ENCODE data around the gene HIGD1A. TPM values are rescaled to one million over a fixed set of nuclear protein-coding genes. Genes with fewer than 3 reads are reported as not detected.

The HIGD1A gene
- total and polyA plus RNA-seq, 7 experiments from 2014 or later: 15.3 to 79.6 (median 23.8) TPM

DNA sequence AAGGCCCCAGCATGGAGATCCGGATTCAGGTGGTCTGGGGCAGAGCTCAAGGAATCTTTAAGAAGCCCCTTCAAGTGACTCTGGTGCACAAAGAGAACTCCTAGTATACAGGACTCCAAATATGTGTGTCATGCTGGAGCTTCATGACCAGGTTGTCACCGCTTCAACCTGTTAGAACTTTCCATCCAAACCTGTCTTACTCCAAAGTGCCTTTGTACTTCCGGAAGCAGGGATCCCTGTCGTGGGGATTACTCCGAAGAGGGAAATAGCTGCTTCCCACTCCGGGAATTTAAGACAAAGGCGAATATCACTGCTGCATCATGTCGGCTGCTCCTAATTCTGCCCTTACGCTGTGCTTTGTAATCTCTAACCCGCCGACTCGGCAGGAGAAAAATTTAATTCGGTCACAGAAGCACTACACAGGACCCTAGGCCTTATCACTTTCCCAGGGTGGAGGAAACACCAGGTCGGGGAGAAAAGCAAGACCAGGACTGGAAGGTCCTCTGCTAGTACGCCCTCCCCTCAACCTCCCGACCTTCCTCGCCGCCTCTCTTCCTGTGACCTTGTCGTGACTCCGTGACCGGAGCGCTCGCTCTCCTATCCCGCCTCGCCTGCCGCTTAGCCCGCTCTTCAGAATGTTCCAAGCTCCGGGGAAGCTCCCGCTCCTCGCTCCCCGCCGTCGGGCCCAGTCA, 730 bp downstream of the HIGD1A start:
- peak in 7 of 9 donors; percentile 0 to 24 (median 21) for DNase-seq
- Mint-ChIP-seq H3K36me3 (peaks cover 0 to 15% (median 0%) of the 10 kb centered on the region in 5 donors), H3K9me3 (peaks cover 0 to 2% (median 0%) of the 10 kb centered on the region in 11 donors), H3K4me3 (peak overlapping the region; percentile 93 to 99 (median 98)), H3K27ac (peak overlapping the region; percentile 84 to 97 (median 94)), H3K27me3 (peaks cover 0 to 33% (median 4%) of the 10 kb centered on the region in 5 donors), H3K4me1 (peaks cover 33 to 60% (median 45%) of the 10 kb centered on the region in 7 donors)
- Histone ChIP-seq H3K27me3 (ENCODE audit: control insufficient read depth in 2 of 2, insufficient read depth in 2 of 2, low read length in 2 of 2) (no peaks in the 10 kb centered on the region), H3K27ac (ENCODE audit: low read depth, low read length) (peak overlapping the region; percentile 88), H3K4me3 (ENCODE audit: low read length) (peak overlapping the region; percentile 91), H3K9me3 (ENCODE audit: control insufficient read depth in 2 of 3, low read length in 3 of 3) (no peaks in the 10 kb centered on the region), H3K36me3 (ENCODE audit: control insufficient read depth in 2 of 3, insufficient read depth in 3 of 3, low read length in 3 of 3) (peaks cover 0 to 6% (median 0%) of the 10 kb centered on the region in 3 experiments), H3K4me1 (ENCODE audit: control insufficient read depth in 2 of 2, insufficient read depth in 2 of 2, low read length in 2 of 2) (peaks cover 9 to 16% of the 10 kb centered on the region in 2 donors)
- ChIA-PET POLR2A (interaction anchor here (0.9 to 1.2 kb wide), 3 partner anchors 10 to 225 kb away, joined by 3 to 5 read pairs (median 3); no protein-coding TSS in a partner anchor), CTCF (interaction anchor here (0.6 to 1.5 kb wide), 2 partner anchors 23 to 28 kb away, joined by 3 read pairs; no protein-coding TSS in a partner anchor)
- peak; percentile 16 for ATAC-seq
- intact Hi-C loops (cut with micrococcal nuclease): loop anchor here (1.0 to 10.0 kb wide), 12 partner anchors 15 to 887 kb away; partner anchors contain the start of genes ANO10 (in 2 of the 2), CCDC13 (in 2 of the 2), ABHD5 (in 1 of the 2) and SEC22C (in 1 of the 2)

- Mint-ChIP-seq H3K4me3 (peak overlapping the region; percentile 93 to 99 (median 98)), H3K9me3 (peaks cover 0 to 2% (median 0%) of the 10 kb centered on the region in 11 donors), H3K4me1 (peaks cover 33 to 60% (median 45%) of the 10 kb centered on the region in 7 donors), H3K36me3 (peaks cover 0 to 15% (median 0%) of the 10 kb centered on the region in 5 donors), H3K27me3 (peaks cover 0 to 31% (median 4%) of the 10 kb centered on the region in 5 donors), H3K27ac (peak overlapping the region in 6 of 9 donors; percentile 3 to 96 (median 89))
- intact Hi-C loops (cut with micrococcal nuclease): loop anchor here (2.0 to 10.0 kb wide), 6 partner anchors 14 to 819 kb away; partner anchors contain the start of genes ANO10 (in 2 of the 2), SEC22C (in 1 of the 2), SNRK (in 1 of the 2) and SS18L2 (in 1 of the 2)
- Histone ChIP-seq H3K27me3 (ENCODE audit: control insufficient read depth in 2 of 2, insufficient read depth in 2 of 2, low read length in 2 of 2) (no peaks in the 10 kb centered on the region), H3K4me1 (ENCODE audit: control insufficient read depth in 2 of 2, insufficient read depth in 2 of 2, low read length in 2 of 2) (peaks cover 9 to 16% of the 10 kb centered on the region in 2 donors), H3K9me3 (ENCODE audit: control insufficient read depth in 2 of 3, low read length in 3 of 3) (no peaks in the 10 kb centered on the region), H3K36me3 (ENCODE audit: control insufficient read depth in 2 of 3, insufficient read depth in 3 of 3, low read length in 3 of 3) (peaks cover 0 to 6% (median 0%) of the 10 kb centered on the region in 3 experiments), H3K27ac (ENCODE audit: low read depth, low read length) (peak overlapping the region; percentile 88), H3K4me3 (ENCODE audit: low read length) (peak overlapping the region; percentile 91)
- POLR2A ChIA-PET: interaction anchor here (0.9 kb wide), 1 partner anchor 9 kb away, joined by 3 read pairs; no protein-coding TSS in a partner anchor
- ATAC-seq: no peak
- DNase-seq: no peak
- CTCF ChIA-PET: interaction anchor here (1.5 kb wide), 1 partner anchor 28 kb away, joined by 3 read pairs; no protein-coding TSS in a partner anchor
These were observed 1.3 kb downstream of the HIGD1A start for GRCh38 chr3:42802876-42803413.

DNA sequence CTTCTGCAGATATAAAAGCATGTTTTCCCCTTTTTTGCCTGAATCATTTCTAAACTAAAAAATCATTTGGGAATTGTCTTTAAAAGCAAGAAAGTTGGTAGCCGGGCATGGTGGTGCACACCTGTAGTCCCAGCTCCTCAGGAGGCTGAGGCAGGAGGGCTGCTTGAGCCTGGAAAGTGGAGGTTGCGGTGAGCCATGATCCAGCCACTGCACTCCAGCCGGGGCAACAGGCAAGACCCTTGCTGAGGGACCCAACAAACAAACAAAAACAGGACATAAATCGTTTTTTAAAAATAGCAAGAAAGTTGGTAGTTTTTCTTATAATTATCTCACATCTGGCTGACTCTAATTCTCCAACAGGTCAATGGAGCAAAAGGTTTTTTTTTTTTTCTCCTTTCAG, 2.5 kb downstream of the HIGD1A start:
- peaks cover 33 to 60% (median 45%) of the 10 kb centered on the region in 7 donors for H3K4me1 Mint-ChIP-seq
- Histone ChIP-seq H3K27me3 (ENCODE audit: control insufficient read depth in 2 of 2, insufficient read depth in 2 of 2, low read length in 2 of 2) (no peaks in the 10 kb centered on the region), H3K27ac (ENCODE audit: low read depth, low read length) (no peak overlapping the region), H3K4me1 (ENCODE audit: control insufficient read depth in 2 of 2, insufficient read depth in 2 of 2, low read length in 2 of 2) (peaks cover 9 to 16% of the 10 kb centered on the region in 2 donors), H3K36me3 (ENCODE audit: control insufficient read depth in 2 of 3, insufficient read depth in 3 of 3, low read length in 3 of 3) (peaks cover 0 to 6% (median 0%) of the 10 kb centered on the region in 3 experiments), H3K9me3 (ENCODE audit: control insufficient read depth in 2 of 3, low read length in 3 of 3) (no peaks in the 10 kb centered on the region), H3K4me3 (ENCODE audit: low read length) (no peak overlapping the region)
- intact Hi-C loops (cut with micrococcal nuclease): loop anchor here (2.0 to 10.0 kb wide), 6 partner anchors 13 to 821 kb away; partner anchors contain the start of genes ANO10 (in 2 of the 2), SEC22C (in 1 of the 2), SNRK (in 1 of the 2) and SS18L2 (in 1 of the 2)
- H3K4me3 Mint-ChIP-seq: no peak overlapping the region
- CTCF ChIA-PET: interaction anchor here (0.6 kb wide), 1 partner anchor 125 kb away, joined by 4 read pairs; no protein-coding TSS in a partner anchor
- peaks cover 0 to 2% (median 0%) of the 10 kb centered on the region in 11 donors for H3K9me3 Mint-ChIP-seq
- POLR2A ChIA-PET: no interaction called here
- H3K27me3 Mint-ChIP-seq: peaks cover 0 to 19% (median 4%) of the 10 kb centered on the region in 5 donors
- DNase-seq (no peak), ATAC-seq (no peak)
- peaks cover 0 to 15% (median 0%) of the 10 kb centered on the region in 5 donors for H3K36me3 Mint-ChIP-seq
- peak overlapping the region in 1 of 9 donors; percentile 55 for H3K27ac Mint-ChIP-seq

GRCh38 chr3:42801048-42801620, 3.2 kb downstream of the HIGD1A start:
- Mint-ChIP-seq H3K36me3 (peaks cover 0 to 19% (median 3%) of the 10 kb centered on the region in 5 donors), H3K4me3 (peak overlapping the region in 3 of 10 donors; percentile 0 to 34 (median 5)), H3K27me3 (peaks cover 0 to 13% (median 4%) of the 10 kb centered on the region in 5 donors), H3K4me1 (peaks cover 33 to 64% (median 45%) of the 10 kb centered on the region in 7 donors), H3K9me3 (peaks cover 0 to 2% (median 0%) of the 10 kb centered on the region in 11 donors), H3K27ac (peak overlapping the region in 1 of 9 donors; percentile 61)
- Histone ChIP-seq H3K9me3 (ENCODE audit: control insufficient read depth in 2 of 3, low read length in 3 of 3) (no peaks in the 10 kb centered on the region), H3K4me3 (ENCODE audit: low read length) (no peak overlapping the region), H3K27ac (ENCODE audit: low read depth, low read length) (no peak overlapping the region), H3K4me1 (ENCODE audit: control insufficient read depth in 2 of 2, insufficient read depth in 2 of 2, low read length in 2 of 2) (peaks cover 9 to 16% of the 10 kb centered on the region in 2 donors), H3K36me3 (ENCODE audit: control insufficient read depth in 2 of 3, insufficient read depth in 3 of 3, low read length in 3 of 3) (peaks cover 0 to 6% (median 0%) of the 10 kb centered on the region in 3 experiments), H3K27me3 (ENCODE audit: control insufficient read depth in 2 of 2, insufficient read depth in 2 of 2, low read length in 2 of 2) (no peaks in the 10 kb centered on the region)
- ChIA-PET POLR2A (no interaction called here), CTCF (no interaction called here)
- ATAC-seq: no peak
- DNase-seq: no peak
- intact Hi-C loops (cut with micrococcal nuclease): loop anchor here (5.0 to 10.0 kb wide), 5 partner anchors 209 to 821 kb away; partner anchors contain the start of genes ANO10 (in 2 of the 2), SEC22C (in 1 of the 2), SNRK (in 1 of the 2) and SS18L2 (in 1 of the 2)

DNA sequence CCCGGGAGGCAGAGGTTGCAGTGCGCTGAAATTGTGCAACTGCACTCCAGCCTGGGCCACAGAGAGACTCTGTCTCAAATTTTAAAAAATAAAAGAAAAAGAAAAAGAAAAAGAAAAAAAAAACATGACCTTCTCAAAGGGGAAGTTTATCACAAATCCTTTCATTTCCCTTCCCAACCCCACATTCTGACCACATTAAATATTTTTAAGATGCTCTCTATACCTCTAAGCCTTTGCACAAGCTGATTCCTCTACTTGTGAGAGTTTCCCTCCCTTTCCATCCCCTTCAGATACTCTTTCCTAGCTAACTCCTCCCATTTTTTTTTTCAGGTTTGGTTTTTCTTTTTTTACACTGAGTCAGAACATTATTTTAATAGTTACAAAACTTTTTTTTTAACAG, 4.0 kb downstream of the HIGD1A start:
- H3K36me3 ChIP-seq (ENCODE audit: control insufficient read depth in 2 of 3, insufficient read depth in 3 of 3, low read length in 3 of 3): peaks cover 0 to 6% (median 0%) of the 10 kb centered on the region in 3 experiments
- ATAC-seq: no peak
- peaks cover 39 to 69% (median 53%) of the 10 kb centered on the region in 7 donors for H3K4me1 Mint-ChIP-seq
- intact Hi-C loops (cut with micrococcal nuclease): loop anchor here (5.0 to 10.0 kb wide), 5 partner anchors 208 to 822 kb away; partner anchors contain the start of genes ANO10 (in 2 of the 2), SEC22C (in 1 of the 2), SNRK (in 1 of the 2) and SS18L2 (in 1 of the 2)
- peaks cover 0 to 4% (median 0%) of the 10 kb centered on the region in 5 donors for H3K27me3 Mint-ChIP-seq
- ChIA-PET CTCF (no interaction called here), POLR2A (interaction anchor here (0.7 kb wide), 1 partner anchor 13 kb away, joined by 3 read pairs; no protein-coding TSS in a partner anchor)
- H3K4me3 ChIP-seq (ENCODE audit: low read length): no peak overlapping the region
- H3K27ac Mint-ChIP-seq: peak overlapping the region in 2 of 9 donors; percentile 41 to 73
- peaks cover 0 to 17% (median 3%) of the 10 kb centered on the region in 5 donors for H3K36me3 Mint-ChIP-seq
- H3K4me1 ChIP-seq (ENCODE audit: control insufficient read depth in 2 of 2, insufficient read depth in 2 of 2, low read length in 2 of 2): peaks cover 9 to 16% of the 10 kb centered on the region in 2 donors
- H3K9me3 ChIP-seq (ENCODE audit: control insufficient read depth in 2 of 3, low read length in 3 of 3): no peaks in the 10 kb centered on the region
- H3K9me3 Mint-ChIP-seq: peaks cover 0 to 2% (median 0%) of the 10 kb centered on the region in 11 donors
- H3K27ac ChIP-seq (ENCODE audit: low read depth, low read length): no peak overlapping the region
- peak overlapping the region in 6 of 10 donors; percentile 10 to 50 (median 36) for H3K4me3 Mint-ChIP-seq
- no peaks in the 10 kb centered on the region for H3K27me3 ChIP-seq (ENCODE audit: control insufficient read depth in 2 of 2, insufficient read depth in 2 of 2, low read length in 2 of 2)
- DNase-seq: peak in 3 of 9 donors; percentile 2 to 9 (median 7)
